Skin epidermis (tissue), 12 donors: Measurements from ENCODE around the gene FCER1G.
A peak's percentile ranks its signal among the peaks of the same experiment; 100 is the strongest.
"Not testable (repeated sequence)": the region's sequence is repeated elsewhere in the genome, so short reads cannot be mapped to it uniquely, and the experiment has no call there.

Experiments used
- H3K27ac ChIP-seq, 21 experiments: fragments of 200-600 bp; sonication (generic) in 11 of 21; one replicate each; pipeline ENCODE4 v1.5.0; 2020; ENCODE audit warnings: mild to moderate bottlenecking in 3 of 21, inconsistent platforms in 2 of 21, moderate library complexity in 2 of 21
- H3K4me3 ChIP-seq, 7 experiments: fragments of 200-600 bp; sonication (generic) in 2 of 7; one replicate each; pipeline ENCODE4 v1.5.0; 2020; ENCODE audit warnings: inconsistent platforms in 2 of 7, mild to moderate bottlenecking in 2 of 7, moderate library complexity in 1 of 7

The FCER1G gene

GRCh38 chr1:161257109-161257508 is 42.0 kb downstream of the FCER1G start:
- H3K4me3 ChIP-seq: not testable (repeated sequence)
- H3K27ac ChIP-seq: peak overlapping the region in 6 of 21 experiments; percentile 21 to 53 (median 24)

GRCh38 chr1:161258439-161259344 is 43.6 kb downstream of the FCER1G start, which contains the start of gene PCP4L1:
TSS of gene PCP4L1 (plus strand) at chr1:161258745. CDS start at chr1:161258975, 230 bp downstream.
- peak within 1 kb of the TSS in 5 of 21 experiments; percentile 3 to 30 (median 8) for H3K27ac ChIP-seq
- peak within 1 kb of the TSS; percentile 7 to 55 (median 37) for H3K4me3 ChIP-seq

- Histone ChIP-seq H3K27ac (no peak overlapping the region), H3K4me3 (peak overlapping the region in 5 of 7 experiments; percentile 30 to 55 (median 41))
Measured at GRCh38 chr1:161259345-161259702, 44.2 kb downstream of the FCER1G start.

- H3K4me3 ChIP-seq: peak overlapping the region in 1 of 7 experiments; percentile 55
- no peak overlapping the region for H3K27ac ChIP-seq
Measured at GRCh38 chr1:161259765-161260164, 44.7 kb downstream of the FCER1G start.

DNA sequence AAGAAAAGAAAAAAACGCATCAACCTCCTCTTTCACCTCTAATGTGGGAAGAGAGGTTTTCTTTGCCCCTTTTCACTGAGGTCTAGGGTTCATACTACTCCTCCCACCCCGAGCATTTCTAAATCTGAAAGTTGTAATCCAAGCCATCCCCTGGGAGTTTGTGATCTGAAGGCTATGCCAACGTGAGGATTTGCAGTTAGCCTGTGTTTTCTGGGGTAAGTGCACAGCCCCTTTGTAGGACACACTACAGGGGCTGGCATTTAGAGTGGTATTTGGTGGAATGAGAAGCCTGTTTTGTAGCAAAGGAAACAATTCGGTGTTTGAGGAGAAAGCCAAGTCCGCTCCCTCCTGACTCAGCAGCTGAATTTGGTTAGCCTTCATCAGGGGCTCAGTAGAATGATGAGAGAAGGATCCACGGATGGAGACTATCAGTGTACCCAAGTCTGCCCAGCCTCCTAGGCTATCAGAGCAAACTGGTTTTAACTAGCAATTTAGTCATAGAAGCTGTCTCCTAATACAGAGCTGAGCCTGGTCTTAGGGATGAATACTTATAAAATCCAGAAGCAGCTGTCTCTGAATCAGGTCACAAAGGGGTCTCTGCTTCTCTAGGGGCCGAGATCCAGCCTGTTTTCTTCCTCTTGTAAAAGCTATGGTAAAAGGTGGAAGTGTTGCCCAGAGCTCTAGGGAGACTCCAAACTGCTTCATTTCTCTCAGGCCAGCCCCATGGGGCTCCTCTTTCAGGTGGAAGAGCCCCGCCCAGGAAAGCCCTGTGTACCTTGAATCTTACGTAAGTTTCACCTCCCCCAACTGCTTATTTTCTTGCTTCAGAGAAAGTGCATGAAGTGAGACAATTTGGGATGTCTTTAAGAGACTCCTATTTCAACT is 45.5 kb downstream of the FCER1G start:
- Histone ChIP-seq H3K4me3 (no peak overlapping the region), H3K27ac (no peak overlapping the region)

- no peak overlapping the region for H3K4me3 ChIP-seq
- H3K27ac ChIP-seq: no peak overlapping the region
Measured at GRCh38 chr1:161261261-161262235, 46.5 kb downstream of the FCER1G start.

- H3K4me3 ChIP-seq: no peak overlapping the region
- H3K27ac ChIP-seq: no peak overlapping the region
Measured at GRCh38 chr1:161265305-161265704, 50.2 kb downstream of the FCER1G start.

GRCh38 chr1:161266202-161266601 is 51.1 kb downstream of the FCER1G start:
- Histone ChIP-seq H3K27ac (no peak overlapping the region), H3K4me3 (no peak overlapping the region)

DNA sequence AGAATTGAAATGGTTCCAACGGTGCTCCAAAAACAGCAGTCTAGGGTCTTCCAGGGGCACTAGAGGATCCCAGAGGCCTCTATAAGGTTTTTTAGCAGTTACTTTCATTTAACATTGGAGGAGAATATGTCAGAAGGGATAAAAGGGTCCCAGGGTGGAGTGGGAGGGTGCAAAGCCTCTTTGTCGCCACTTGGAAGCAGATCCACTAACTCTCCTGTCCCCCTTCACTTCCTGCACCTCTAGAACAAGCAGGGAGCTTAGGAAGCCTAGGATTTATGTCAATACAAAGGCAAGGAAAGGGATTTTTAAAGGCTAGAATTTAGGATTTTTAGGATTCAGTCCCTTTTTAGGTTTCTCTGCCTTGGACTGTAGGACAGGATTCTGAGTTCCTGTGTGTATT is 51.7 kb downstream of the FCER1G start:
- Histone ChIP-seq H3K4me3 (no peak overlapping the region), H3K27ac (no peak overlapping the region)

- H3K4me3 ChIP-seq: no peak overlapping the region
- no peak overlapping the region for H3K27ac ChIP-seq
Measured at GRCh38 chr1:161267321-161267720, 52.2 kb downstream of the FCER1G start.
